GM21367 (cell line): ENCODE data around the gene SLAIN1.
A peak's percentile ranks its signal among the peaks of the same experiment; 100 is the strongest.

ENCODE experiments used
- ATAC-seq: cut with Tn5 transposase; IDR thresholded peaks from one replicate; pipeline ENCODE4 v1.9.1; 2021; ENCODE audit not compliant: unreplicated experiment

The SLAIN1 gene

GRCh38 chr13:77714119-77714755 lies 16.8 kb downstream of the SLAIN1 start:
- ATAC-seq: no peak

- no peak for ATAC-seq
These were observed 17.9 kb downstream of the SLAIN1 start for GRCh38 chr13:77715233-77715891.

GRCh38 chr13:77716692-77717091 lies 19.2 kb downstream of the SLAIN1 start:
- ATAC-seq: no peak

- ATAC-seq: no peak
These were observed 20.0 kb downstream of the SLAIN1 start for GRCh38 chr13:77717508-77717907.

GRCh38 chr13:77719128-77719527 lies 21.6 kb downstream of the SLAIN1 start:
- no peak for ATAC-seq

GRCh38 chr13:77720988-77721387 lies 23.5 kb downstream of the SLAIN1 start:
- no peak for ATAC-seq

- no peak for ATAC-seq
These were observed 26.6 kb downstream of the SLAIN1 start for GRCh38 chr13:77724092-77724491.

- no peak for ATAC-seq
These were observed 27.6 kb downstream of the SLAIN1 start for GRCh38 chr13:77725071-77725470.

GRCh38 chr13:77728265-77729125 lies 31.0 kb downstream of the SLAIN1 start:
- ATAC-seq: no peak

- peak; percentile 99 for ATAC-seq
These were observed 32.2 kb downstream of the SLAIN1 start for GRCh38 chr13:77729502-77730221.

GRCh38 chr13:77730572-77730971 lies 33.1 kb downstream of the SLAIN1 start:
- no peak for ATAC-seq

GRCh38 chr13:77732287-77732686 lies 34.8 kb downstream of the SLAIN1 start:
- no peak for ATAC-seq

- no peak for ATAC-seq
These were observed 36.2 kb downstream of the SLAIN1 start for GRCh38 chr13:77733674-77734073.

- ATAC-seq: peak; percentile 53
These were observed 40.2 kb downstream of the SLAIN1 start for GRCh38 chr13:77737583-77738200.

GRCh38 chr13:77740097-77740735 lies 42.7 kb downstream of the SLAIN1 start:
- no peak for ATAC-seq

GRCh38 chr13:77740931-77741596 lies 43.6 kb downstream of the SLAIN1 start:
- ATAC-seq: no peak

- no peak for ATAC-seq
These were observed 44.1 kb downstream of the SLAIN1 start for GRCh38 chr13:77741597-77741972.

GRCh38 chr13:77742801-77743200 lies 45.3 kb downstream of the SLAIN1 start:
- no peak for ATAC-seq

- no peak for ATAC-seq
These were observed 48.3 kb downstream of the SLAIN1 start for GRCh38 chr13:77745784-77746183.

- ATAC-seq: no peak
These were observed 51.9 kb downstream of the SLAIN1 start for GRCh38 chr13:77749344-77749880.
